Right atrium auricular region (tissue), 2 donors: ENCODE measurements around the gene PLXND1. TPM values are rescaled to one million over a fixed set of nuclear protein-coding genes. Genes with fewer than 3 reads are reported as not detected.

ENCODE experiments used
- DNase-seq: peaks from one replicate; pipeline ENCODE4 v3.0.0-alpha.2; 2019; ENCODE audit warnings: low spot score
- H3K27ac ChIP-seq, 2 donors: fragments of 200-600 bp; sonication (generic); 1 replicate in 1 of 2; 2 replicates in 1 of 2; pipeline ENCODE4 v1.5.1; 2016 to 2019
- H3K27me3 ChIP-seq, 2 donors: fragments of 200-600 bp; sonication (generic); one replicate each; pipeline versions ENCODE4 v1.5.1 to v1.6.0; 2017 to 2019
- H3K36me3 ChIP-seq: fragments of 200-600 bp; sonication (generic); one replicate; pipeline ENCODE4 v1.5.1; 2016
- H3K4me1 ChIP-seq, 2 donors: fragments of 200-600 bp; sonication (generic); one replicate each; pipeline versions ENCODE4 v1.5.1 to v1.6.0; 2017 to 2019
- H3K4me3 ChIP-seq, 2 donors: fragments of 200-600 bp; sonication (generic); 1 replicate in 1 of 2; 2 replicates in 1 of 2; pipeline ENCODE4 v1.5.1; 2017 to 2019; ENCODE audit warnings: mild to moderate bottlenecking in 1 of 2, moderate library complexity in 1 of 2
- H3K9me3 ChIP-seq, 2 donors: fragments of 200-600 bp; sonication (generic); one replicate each; pipeline ENCODE4 v1.5.1; 2019
- CTCF ChIP-seq, 2 donors: fragments of 200-600 bp; sonication (generic); IDR thresholded peaks; one replicate each; pipeline ENCODE4 v1.5.1; 2019; ENCODE audit warnings: antibody characterized with exemption in 2 of 2
- total RNA-seq, 2 donors: library from RNA; depleted of rRNA; stranded (reverse); fragments of >200 nt; gene quantifications; one replicate each; pipeline ENCODE4 v1.1.0, GENCODE V29; 2016

The PLXND1 gene
- 10 to 100 TPM; 44.5 to 93.1 TPM for total RNA-seq

GRCh38 chr3:129606636-129607390 lies at the start of gene PLXND1:
PLXND1 (minus strand) TSS chr3:129606676; CDS start chr3:129606639, 37 bp downstream.
- no peak for TF ChIP-seq CTCF (IDR thresholded peaks at IDR 0.05)
- Histone ChIP-seq H3K27me3 (no peaks in the 10 kb centered on the region), H3K9me3 (no peaks in the 10 kb centered on the region), H3K36me3 (no peaks in the 10 kb centered on the region), H3K4me1 (peaks cover 0 to 86% of the 10 kb centered on the region in 2 donors), H3K27ac (peak within 1 kb of the TSS; percentile 87 to 95), H3K4me3 (peak within 1 kb of the TSS; percentile 75)
- peak; percentile 89 for DNase-seq

- peaks cover 6% of the 10 kb centered on the region for H3K36me3 ChIP-seq
- no peak for TF ChIP-seq CTCF (IDR thresholded peaks at IDR 0.05)
- H3K4me3 ChIP-seq, result no peak overlapping the region
- H3K27me3 ChIP-seq, result no peaks in the 10 kb centered on the region
- H3K4me1 ChIP-seq, result peaks cover 0 to 34% of the 10 kb centered on the region in 2 donors
- H3K9me3 ChIP-seq, result no peaks in the 10 kb centered on the region
- H3K27ac ChIP-seq, result no peak overlapping the region
- no peak for DNase-seq
Observed at GRCh38 chr3:129655291-129655700, 48.8 kb upstream of the PLXND1 start.

- peaks cover 6% of the 10 kb centered on the region for H3K36me3 ChIP-seq
- TF ChIP-seq CTCF (IDR thresholded peaks at IDR 0.05), result no peak
Observed at GRCh38 chr3:129654131-129654530, 47.7 kb upstream of the PLXND1 start.

GRCh38 chr3:129653019-129653418 lies 46.5 kb upstream of the PLXND1 start:
- TF ChIP-seq CTCF (IDR thresholded peaks at IDR 0.05), result no peak
- Histone ChIP-seq H3K9me3 (no peaks in the 10 kb centered on the region), H3K4me1 (peaks cover 0 to 32% of the 10 kb centered on the region in 2 donors), H3K27me3 (no peaks in the 10 kb centered on the region), H3K27ac (no peak overlapping the region), H3K4me3 (no peak overlapping the region), H3K36me3 (peaks cover 6% of the 10 kb centered on the region)
- DNase-seq, result no peak

More at GRCh38 chr3:129654131-129654530, 47.7 kb upstream of the PLXND1 start:
- Histone ChIP-seq H3K27ac (no peak overlapping the region), H3K27me3 (no peaks in the 10 kb centered on the region), H3K4me3 (no peak overlapping the region), H3K9me3 (no peaks in the 10 kb centered on the region), H3K4me1 (peaks cover 0 to 39% of the 10 kb centered on the region in 2 donors)
- DNase-seq, result no peak

- H3K4me3 ChIP-seq, result no peak overlapping the region
- H3K27ac ChIP-seq, result peak overlapping the region in 1 of 2 donors; percentile 21
- TF ChIP-seq CTCF (IDR thresholded peaks at IDR 0.05), result no peak
- DNase-seq, result no peak
- H3K9me3 ChIP-seq, result no peaks in the 10 kb centered on the region
- peaks cover 0 to 18% of the 10 kb centered on the region in 2 donors for H3K4me1 ChIP-seq
- no peaks in the 10 kb centered on the region for H3K27me3 ChIP-seq
- peaks cover 6% of the 10 kb centered on the region for H3K36me3 ChIP-seq
Observed at GRCh38 chr3:129651435-129652202, 45.1 kb upstream of the PLXND1 start.
